Islet of Langerhans (tissue), 1 donor: ENCODE results near the gene CDKAL1.
A peak's percentile ranks its signal among the peaks of the same experiment; 100 is the strongest.

ENCODE experiments used
- FAIRE-seq: peaks from one replicate; lab custom pipeline; 2011; peaks lifted over from hg19 to GRCh38; lab: Jason Lieb, UNC

CDKAL1 gene

DNA sequence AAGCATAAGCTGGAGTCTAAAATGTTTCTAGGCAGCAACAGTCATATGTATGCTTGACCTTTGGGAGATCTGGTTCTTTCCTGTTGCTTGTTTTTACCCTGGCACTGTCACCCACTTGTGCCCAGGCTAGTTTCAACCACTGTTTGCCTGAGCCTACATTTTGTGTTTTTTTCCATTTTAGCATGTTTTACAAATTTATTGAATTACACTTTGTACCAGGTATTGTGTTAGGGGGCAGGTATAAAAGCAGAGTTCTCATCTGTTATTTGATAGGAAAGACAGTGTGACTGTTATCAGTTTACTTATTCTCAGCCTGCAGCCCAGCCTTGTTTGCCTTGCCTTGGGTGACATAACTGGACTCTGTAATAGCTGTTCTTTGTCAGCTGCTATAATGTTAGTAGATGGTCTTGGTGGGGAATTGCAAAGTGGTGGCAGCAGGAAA, 147.0 kb downstream of the CDKAL1 start:
- FAIRE-seq, result no peak

DNA sequence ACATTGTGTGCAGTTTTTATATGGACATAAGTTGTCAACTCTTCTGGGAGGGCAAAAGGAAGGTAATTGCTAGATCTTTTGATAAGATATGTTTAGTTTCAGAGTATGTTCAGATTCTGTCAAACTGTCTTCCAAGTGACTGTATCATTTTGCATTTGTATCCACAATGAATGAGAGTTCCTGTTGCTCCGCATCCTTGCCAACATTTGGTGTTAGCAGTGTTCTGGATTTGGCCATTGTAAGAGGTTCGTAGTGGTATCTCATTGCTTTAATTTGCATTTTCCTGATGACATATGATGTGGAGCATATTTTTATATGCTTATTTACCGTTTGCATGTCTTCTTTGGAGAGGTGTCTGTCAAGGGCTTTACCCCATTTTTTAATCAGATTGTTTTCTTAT, 150.2 kb downstream of the CDKAL1 start:
- FAIRE-seq, result no peak

DNA sequence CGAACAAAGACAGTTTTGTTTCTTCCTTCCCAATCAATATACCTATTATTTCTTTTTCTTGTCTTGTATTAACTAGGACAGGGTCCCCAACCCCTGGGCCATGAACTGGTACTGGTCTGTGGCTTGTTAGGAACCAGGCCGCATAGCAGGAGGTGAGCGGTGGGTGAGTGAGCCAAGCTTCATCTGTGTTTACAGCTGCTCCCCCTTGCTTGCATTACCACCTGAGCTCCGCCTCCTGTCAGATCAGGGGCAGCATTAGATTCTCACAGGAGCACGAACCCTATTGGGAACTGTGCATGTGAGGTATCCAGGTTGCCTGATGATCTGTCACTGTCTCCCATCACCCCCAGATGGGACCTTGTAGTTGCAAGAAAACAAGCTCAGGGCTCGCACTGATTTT, 151.9 kb downstream of the CDKAL1 start:
- no peak for FAIRE-seq

DNA sequence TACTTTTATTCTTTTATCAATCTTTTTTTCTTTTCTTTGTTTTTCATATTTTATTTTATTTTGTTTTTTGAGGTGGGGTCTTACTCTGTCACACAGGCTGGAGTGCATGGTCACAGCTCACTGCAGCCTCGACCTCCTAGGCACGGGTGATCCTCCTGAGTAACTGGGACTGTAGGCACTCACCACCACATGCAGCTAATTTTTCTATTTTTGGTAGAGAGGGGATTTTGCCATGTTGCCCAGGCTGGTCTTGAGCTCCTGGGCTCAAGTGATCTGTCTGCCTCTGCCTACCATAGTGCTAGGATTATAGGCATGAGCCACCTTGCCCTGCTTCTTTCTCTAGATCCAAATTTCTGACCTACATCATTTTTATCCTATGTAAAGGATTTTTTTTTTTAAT, 153.2 kb downstream of the CDKAL1 start:
- no peak for FAIRE-seq

DNA sequence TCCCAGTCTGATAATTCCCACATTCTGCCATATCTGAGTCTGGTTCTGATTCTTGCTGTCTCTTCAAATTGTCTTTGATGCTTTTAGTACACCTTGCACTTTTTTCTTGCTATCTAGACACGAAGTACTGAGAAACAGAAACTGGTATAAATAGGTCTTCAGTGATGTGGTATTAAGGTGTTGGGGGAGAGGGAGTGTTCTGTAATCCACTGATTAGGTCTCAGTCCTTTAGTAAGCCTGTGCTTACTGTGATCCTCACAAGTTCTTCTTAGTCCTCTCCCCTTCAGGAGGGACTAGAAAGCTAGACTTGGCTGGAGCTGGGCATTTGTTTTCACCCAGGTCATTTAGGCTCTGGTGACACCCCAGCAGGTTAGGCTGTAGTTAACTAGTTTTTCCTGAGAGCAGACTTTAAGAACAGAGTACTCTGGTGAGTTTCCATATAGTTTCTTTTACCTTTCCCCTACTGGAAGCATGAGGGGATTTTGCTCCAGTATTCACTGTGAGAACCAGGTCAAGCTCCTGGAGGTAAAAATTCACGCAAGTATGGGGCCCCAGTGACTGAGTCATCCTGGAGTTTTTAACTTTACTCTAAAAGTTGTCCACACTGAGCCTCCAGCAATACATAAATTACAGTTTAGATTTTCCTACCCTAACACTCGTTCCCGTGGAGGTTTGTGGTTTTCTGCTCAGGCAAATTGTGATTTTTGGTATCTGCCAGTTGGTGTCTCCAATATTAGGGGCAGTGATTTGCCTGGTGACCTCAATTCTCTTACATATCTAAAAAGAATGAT, 154.6 kb downstream of the CDKAL1 start:
- no peak for FAIRE-seq

DNA sequence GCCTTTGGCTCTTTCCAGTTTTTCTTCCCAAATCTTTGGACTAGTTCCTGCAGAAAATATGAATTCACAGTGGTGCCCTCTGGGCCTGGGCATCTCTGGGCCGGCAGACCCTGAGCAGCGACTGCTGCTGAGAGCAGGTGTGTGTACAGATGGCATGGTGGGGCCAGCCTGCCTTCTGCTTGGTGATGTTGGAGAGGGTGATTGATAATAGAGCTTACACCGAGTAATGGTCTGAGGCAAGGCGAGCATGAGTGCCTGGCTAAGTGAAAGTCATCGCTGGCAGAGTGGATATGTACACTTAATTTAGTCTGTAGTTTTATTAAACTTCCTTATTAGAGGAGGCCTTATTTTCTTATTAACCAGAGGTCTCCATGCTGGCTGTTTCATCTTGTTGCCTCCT, 156.9 kb downstream of the CDKAL1 start:
- FAIRE-seq, result peak; percentile 99

DNA sequence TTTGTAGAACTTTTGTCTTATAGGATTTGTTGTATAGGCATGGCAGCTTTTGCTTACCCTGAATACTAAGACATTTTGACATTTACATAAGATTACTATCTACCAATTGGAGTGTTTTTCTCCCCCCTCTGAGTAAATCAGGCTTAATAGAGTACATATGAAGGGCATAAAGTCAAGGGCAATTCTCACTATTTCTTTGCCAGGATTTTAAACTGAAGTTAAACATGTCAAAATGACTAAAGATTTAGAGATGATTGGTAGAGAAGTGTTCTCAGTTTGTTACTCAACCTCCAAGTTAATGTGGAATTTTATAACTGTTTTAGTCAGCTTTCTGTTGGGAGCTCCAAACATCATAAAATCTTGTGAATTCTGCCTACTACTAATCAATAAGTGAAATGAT, 157.8 kb downstream of the CDKAL1 start:
- FAIRE-seq, result no peak

DNA sequence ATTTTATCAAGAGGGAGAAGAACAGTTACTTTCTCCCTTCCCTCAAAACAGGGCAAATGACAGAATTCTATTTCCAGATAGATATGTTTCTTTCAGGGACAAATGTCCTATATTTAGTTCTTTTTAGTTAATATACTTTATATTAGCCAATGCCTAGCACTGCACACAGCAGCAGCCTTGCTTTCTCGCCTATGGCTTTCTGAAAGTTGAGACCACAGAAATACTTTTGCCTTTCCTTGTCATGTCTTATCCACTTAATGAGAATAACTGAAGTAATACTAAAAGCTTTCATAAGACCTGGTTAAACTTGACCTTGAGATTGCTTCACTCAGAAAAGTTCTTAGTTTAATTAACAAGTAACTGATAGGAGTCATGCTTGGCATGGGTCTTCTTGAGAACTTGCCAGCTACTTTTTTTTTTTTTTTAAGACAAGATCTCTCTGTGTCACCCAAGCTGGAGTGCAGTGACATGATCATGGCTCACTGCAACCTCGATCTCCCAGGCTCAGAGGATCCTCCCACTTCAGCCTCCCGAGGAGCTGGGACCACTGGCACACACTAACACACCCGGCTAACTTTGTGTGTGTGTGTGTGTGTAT, 159.3 kb downstream of the CDKAL1 start:
- no peak for FAIRE-seq

DNA sequence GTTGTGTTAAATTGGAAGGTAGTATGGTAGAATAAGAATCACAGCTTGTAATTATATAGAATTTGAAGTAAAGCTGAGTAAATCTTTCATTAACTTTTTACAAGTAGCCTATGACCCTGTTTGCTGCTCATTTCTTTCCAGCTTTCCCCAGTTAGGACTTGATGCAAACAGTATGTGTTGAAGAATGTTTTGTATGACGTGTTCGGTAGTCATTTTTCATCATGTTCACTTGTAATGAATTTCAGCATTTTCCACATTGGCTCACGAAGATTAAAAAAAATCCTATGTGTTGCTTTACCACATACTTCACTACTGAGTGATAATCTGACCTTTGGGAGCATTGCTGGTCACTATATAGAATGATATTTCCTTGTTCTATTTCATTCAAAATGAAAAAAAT, 162.4 kb downstream of the CDKAL1 start:
- FAIRE-seq, result no peak

DNA sequence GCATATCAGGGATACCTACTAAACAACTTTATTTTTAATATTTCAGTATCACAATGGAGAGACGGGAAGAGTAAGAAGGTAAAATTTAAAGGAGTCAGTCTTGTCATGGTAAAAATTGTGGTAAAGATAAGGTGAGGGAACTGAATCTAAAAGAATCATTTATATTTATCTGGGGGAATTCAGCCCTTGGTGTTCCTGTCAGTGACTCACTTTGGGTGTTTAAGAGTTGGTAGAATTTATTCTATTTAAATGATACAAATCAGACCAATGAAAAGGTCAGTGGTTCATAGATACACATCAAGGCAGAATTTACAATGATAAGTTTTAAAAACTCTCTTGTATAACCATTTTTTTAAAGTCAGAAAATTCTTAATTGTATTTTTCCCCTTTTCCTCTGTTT, 164.4 kb downstream of the CDKAL1 start:
- no peak for FAIRE-seq

DNA sequence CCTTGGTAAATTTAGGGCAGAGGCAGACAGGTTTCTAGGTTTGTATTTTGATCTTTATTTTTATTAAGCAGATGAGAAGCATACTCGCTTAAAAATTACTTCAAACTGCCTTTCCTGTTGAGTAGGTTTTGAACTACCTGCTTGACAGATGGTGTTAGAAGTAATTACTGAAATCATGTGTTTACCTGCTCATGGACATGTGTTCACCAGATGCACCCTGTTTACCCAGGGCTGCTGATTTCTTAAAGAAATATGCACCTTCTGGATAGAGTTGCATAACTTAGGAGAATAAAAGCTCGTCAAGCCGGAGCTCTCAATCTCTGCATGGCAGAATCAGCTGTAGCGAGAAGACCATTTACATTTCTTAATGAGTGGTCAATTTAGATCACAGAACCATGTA, 165.1 kb downstream of the CDKAL1 start:
- peak; percentile 98 for FAIRE-seq

DNA sequence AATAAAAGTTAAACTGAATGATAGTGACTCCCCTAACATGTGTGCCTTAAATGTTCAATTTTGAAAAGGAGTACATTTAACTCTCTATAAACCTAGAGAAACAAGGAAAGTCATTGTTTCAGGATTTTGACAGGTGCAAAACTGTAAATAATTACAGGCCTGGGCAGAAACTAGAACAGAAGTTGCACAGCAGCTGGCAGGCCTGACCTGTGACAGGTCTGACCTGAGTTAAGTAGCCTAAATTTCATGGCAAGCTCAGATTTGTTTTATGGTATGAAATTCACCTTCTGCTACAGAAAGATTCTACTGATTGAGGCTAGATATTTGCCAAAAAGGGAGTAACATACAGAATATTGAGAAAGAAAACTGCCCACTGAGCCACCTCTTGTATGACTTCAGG, 166.1 kb downstream of the CDKAL1 start:
- FAIRE-seq, result no peak

DNA sequence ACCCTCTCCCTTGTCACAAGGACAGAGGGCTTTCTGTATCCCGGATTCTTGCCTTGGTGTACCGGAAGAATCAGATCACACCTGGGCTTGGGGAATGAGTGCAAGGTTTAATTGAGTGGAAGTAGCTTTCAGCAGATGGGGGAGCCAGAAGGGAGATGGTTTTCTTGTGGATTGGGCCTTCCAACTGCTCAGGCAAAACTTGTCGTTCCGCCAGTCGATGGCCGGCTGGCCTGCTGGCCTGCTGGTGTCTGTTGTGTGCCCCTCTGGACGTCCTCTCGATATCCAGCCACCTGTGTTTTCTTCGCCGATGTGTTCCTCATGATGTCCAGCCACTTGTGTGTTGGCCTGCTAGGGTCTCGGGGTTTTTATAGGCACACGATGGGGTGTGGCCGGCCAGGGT, 168.1 kb downstream of the CDKAL1 start:
- no peak for FAIRE-seq

DNA sequence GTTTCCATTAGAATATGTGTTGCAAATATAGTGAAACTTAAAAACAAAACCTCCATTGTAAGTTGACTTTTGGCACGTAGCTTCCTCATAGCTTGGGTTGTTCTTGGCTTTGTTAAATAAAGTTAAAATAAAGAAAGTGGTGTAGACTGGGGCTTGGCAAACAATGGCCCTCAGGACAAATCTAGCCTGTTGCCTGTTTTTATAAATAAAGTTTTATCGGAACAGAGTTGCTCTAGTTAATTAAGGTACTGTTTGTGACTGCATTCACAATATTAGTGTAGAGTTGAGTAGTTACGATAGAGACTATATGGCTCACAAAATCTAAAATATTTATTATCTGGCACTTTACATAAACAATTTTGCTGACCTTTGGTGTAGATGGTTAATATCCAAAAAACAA, 168.8 kb downstream of the CDKAL1 start:
- FAIRE-seq, result no peak

DNA sequence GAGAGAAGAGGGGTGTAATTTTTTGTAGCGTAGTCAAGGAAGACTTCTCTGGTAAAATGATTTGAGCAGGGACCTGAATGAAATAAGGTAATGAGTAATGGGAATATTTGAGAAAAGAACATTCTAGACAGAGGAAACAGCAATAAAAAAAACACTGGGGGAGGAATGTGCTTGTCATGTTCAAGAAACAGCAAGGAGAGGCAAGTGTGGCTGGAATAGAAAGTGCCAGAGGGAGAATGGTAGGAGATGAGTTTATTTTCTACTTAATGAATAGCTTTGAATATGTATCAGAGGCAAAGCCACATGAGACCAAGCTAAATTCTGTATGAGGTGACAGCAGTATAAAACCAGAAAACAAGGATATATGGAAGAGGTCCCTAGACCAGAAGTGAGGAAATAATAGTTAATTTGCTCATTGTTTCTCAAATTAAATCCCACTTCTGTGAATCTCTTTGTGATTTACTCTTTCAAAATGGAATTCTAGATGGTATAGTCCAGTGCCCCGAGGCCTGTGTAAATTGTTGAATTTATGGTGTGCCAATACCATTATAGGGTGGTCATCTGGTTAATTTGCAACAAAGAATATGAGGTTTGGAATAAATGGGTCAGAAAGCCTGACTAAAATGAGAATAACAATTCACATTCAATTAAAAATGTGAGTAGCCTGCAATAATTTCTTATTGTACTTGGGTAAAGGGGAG, 170.2 kb downstream of the CDKAL1 start:
- FAIRE-seq, result no peak

DNA sequence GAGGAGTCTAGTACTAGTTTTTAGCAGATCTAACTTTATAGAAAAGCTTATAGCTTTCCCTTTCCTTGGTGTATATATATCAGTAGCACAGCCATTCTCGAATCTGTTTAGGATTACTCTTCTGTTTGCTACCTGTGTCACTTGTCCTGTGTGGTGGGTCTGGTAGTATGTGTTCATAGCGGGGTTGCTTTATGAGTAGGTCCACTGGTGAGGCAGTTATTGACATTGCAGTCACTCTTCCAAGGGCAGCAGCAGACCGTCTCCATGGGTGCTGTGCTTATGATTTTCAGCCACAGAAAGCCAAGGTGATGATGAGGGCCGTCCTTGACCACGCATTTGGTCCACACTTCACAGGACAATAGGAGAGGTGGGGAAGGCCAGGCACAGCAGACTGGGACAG, 171.5 kb downstream of the CDKAL1 start:
- no peak for FAIRE-seq

DNA sequence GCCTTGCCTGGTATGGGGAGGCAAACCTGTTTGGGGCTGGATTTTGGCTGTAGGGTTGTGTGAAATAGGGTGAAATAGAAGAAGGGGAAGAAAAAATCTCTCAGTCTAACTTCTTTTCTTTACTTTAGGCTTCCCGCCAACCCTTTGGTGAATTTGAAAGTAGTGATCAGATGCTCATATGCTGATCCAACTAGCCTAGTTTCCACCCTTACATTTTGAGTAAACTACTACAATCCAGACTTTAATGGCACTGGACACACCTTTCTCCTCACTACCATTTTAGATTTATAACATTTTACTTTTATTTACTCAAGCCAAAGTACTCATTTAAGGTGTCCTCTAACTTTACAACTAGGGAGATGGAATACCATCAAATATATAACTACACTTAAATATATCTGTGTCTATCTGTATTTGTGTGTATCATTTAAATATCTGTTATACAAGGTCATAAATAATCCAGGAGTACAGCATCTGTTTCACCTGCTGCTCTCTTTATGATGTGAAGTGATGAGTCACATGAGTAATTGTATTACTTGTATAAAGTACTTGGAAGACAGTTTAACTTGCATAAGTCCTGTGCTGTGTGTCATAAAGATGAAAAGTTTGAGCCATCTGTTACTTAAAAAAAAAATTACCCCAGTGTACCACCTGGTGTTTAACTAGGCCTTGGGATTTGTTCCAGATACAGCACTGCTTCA, 172.1 kb downstream of the CDKAL1 start:
- FAIRE-seq, result peak; percentile 87

DNA sequence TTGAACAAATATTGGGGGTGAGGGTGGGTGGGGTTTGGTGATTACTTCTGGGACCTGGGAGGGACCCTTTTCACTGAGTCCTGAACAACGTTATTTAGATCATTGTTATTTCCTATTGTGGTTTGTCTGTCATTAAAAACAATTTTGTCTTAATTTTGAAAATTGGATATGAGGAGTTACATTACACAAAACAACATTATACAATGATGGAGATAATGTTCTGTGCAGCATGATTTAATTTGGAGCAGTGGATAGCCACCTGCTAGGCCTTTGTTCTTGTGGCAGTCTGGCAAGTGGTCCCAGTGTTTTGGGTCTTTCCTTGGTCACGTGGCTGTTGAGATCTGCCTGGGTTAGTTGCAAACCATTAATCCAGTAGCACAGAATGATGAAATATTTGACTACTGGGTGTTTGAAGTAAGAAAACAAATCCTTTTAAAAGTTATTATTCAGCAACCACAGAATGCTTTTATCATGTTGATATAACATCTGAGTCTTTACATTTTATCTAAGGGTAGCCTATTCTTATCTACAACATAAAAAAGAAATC, 172.8 kb downstream of the CDKAL1 start:
- peak; percentile 45 for FAIRE-seq

DNA sequence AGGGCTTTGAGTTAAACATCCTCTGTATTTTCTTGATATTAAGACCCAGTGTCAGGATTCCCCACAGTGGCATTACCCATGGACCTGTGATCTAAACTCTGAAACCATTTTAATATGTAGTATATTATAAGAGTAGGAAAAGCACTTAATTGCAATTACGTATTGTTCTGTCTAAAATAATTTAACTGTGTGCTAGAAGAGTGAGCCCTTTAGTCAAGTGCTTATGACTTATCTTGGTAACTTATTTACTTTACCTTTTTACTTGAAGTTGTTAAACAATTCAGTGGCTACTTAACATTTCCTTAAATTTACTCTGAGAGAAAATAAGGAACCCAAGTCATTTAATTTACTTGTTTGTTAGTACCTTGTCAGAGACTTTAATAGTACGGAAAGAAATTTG, 173.6 kb downstream of the CDKAL1 start:
- no peak for FAIRE-seq

DNA sequence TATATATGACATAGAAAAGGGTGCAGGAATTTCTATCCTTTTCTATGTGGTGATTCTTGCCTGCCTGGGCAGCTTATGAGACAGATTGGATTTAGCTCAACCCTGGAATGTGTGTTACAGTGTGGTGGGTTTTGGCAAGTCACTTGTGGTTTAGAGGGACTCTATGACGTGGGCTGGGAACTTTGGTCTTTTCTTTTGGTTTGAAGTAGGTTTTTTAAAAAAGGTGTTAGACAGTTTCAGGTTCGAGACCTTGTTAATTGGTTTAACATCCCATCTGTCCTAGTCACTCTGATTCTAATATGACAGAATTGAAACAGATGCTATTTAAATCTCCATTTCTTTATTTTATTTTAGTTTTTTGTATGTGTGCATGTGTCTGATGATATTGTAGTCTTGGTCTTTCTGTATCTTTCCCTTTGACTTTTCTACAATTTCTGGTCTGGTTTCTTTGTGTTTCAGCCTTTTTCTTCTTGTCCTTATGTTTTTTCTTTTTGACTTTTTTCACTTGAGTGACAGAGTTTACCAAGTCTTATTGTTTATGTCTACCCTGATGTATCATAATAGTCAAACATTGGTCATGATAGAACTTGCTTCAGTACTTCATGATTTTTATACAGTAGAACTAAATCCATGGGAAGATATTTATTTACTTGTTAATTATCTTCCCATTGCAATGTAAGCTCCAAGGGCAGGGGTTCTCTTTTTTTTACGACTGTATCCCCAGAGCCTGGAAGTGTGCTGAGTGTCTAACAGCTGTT, 174.3 kb downstream of the CDKAL1 start:
- FAIRE-seq, result no peak

DNA sequence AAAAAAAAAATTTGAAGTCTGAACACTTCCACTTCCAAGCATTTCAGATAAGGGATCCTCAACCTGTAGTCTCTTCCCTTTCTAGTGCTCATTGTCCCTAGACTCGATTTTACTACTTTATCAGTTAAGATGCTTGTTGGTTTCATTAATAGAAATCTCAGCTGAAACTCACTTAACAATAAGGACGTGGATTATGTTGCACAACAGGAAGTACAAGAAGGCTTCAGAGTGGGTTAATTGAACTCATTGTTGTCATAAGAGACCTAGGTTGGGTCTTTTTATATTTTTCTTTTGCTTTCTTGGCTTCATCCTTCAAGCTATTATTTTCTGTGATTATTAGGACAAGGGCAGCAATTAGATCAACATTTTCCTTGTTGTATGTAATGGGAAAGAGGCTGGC, 175.2 kb downstream of the CDKAL1 start:
- no peak for FAIRE-seq

DNA sequence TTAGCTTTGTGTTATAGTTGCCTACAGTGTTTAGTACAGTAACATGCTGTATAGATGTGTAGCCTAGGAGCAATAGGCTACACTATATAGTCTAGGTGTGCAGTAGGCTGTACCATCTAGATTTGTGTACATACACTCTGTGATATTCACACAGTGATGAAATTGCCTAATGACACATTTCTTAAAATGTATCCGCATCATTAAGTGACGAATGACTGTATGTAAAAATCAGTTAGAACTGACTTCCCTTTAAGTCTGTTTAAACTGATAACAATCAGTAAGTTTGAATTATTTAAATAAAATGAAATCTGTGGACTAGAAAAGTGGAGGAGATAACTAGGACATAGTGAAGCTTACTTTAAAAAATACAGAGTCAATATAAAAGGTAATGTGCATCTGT, 176.1 kb downstream of the CDKAL1 start:
- no peak for FAIRE-seq
